Measurements from ENCODE around the gene AHRR.
"Not testable (repeated sequence)": the region's sequence is repeated elsewhere in the genome, so short reads cannot be mapped to it uniquely, and the experiment has no call there.

DNA sequence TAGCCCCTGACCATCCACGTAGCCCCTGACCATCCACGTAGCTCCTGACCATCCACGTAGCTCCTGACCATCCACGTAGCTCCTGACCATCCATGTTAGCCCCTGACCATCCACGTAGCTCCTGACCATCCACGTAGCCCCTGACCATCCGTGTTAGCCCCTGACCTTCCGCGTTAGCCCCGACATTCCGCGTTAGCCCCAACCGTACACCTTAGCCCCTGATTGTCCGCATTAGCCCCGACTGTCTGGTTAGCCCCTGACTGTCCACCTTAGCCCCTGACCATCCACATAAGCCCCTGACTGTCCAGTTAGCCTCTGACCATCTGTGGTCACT lies 76.6 kb downstream of the AHRR start:
- TF ChIP-seq, protein P1, sequence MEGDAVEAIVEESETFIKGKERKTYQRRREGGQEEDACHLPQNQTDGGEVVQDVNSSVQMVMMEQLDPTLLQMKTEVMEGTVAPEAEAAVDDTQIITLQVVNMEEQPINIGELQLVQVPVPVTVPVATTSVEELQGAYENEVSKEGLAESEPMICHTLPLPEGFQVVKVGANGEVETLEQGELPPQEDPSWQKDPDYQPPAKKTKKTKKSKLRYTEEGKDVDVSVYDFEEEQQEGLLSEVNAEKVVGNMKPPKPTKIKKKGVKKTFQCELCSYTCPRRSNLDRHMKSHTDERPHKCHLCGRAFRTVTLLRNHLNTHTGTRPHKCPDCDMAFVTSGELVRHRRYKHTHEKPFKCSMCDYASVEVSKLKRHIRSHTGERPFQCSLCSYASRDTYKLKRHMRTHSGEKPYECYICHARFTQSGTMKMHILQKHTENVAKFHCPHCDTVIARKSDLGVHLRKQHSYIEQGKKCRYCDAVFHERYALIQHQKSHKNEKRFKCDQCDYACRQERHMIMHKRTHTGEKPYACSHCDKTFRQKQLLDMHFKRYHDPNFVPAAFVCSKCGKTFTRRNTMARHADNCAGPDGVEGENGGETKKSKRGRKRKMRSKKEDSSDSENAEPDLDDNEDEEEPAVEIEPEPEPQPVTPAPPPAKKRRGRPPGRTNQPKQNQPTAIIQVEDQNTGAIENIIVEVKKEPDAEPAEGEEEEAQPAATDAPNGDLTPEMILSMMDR (IDR thresholded peaks at IDR 0.05), result not testable (repeated sequence)
- TF ChIP-seq POLR2A (IDR thresholded peaks at IDR 0.05), result not testable (repeated sequence)
